ENCODE data around the gene DCAF5. TPM values are rescaled to one million over a fixed set of nuclear protein-coding genes. Genes with fewer than 3 reads are reported as not detected.
A peak's percentile ranks its signal among the peaks of the same experiment; 100 is the strongest.
"Not testable (repeated sequence)": the region's sequence is repeated elsewhere in the genome, so short reads cannot be mapped to it uniquely, and the experiment has no call there.

Gene DCAF5
- total RNA-seq, 1 donor from 2014 or later = 48.3 TPM

DNA sequence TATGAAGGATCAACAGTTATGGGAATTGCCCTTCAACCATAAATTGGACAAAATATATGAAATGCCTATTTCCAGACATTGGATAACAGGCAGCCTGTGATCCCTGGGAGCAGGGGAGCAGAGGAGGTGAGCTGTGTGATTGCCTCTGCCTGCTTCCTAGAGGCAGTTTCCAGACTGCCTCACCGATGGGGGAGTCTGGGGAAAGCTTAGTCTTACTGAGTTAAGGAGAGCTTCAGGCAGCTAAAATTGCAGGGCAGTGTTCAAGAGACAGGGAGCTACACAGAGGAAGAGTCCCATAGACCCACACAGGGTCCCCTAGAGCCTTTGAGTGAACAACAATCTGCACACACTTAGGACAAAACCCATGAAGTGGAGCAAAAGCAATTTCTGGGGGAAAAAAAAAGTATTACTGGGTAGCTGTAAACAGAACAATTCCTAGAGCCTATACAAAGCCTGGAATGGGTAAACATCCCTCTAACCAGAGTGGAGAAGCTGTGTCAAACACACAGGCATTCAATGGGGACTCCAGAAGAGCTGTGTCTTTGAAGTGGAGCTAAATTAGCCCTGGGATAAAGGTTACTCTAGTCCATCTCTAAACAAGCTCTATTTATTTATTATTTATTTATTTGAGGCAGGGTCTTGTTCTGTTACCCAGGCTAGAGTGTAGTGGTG is 125.5 kb downstream of the DCAF5 start:
- DNase-seq (ENCODE audit: low spot score) = no peak
- Mint-ChIP-seq H3K4me3 (ENCODE audit: unreplicated experiment) (no peak overlapping the region), H3K27ac (ENCODE audit: unreplicated experiment) (peak overlapping the region; percentile 17), H3K9me3 (ENCODE audit: low read depth) (no peaks in the 10 kb centered on the region), H3K27me3 (ENCODE audit: low read depth) (no peaks in the 10 kb centered on the region), H3K4me1 (ENCODE audit: low read depth) (no peaks in the 10 kb centered on the region), H3K36me3 (ENCODE audit: low read depth) (no peaks in the 10 kb centered on the region)
- TF ChIP-seq, protein P1, sequence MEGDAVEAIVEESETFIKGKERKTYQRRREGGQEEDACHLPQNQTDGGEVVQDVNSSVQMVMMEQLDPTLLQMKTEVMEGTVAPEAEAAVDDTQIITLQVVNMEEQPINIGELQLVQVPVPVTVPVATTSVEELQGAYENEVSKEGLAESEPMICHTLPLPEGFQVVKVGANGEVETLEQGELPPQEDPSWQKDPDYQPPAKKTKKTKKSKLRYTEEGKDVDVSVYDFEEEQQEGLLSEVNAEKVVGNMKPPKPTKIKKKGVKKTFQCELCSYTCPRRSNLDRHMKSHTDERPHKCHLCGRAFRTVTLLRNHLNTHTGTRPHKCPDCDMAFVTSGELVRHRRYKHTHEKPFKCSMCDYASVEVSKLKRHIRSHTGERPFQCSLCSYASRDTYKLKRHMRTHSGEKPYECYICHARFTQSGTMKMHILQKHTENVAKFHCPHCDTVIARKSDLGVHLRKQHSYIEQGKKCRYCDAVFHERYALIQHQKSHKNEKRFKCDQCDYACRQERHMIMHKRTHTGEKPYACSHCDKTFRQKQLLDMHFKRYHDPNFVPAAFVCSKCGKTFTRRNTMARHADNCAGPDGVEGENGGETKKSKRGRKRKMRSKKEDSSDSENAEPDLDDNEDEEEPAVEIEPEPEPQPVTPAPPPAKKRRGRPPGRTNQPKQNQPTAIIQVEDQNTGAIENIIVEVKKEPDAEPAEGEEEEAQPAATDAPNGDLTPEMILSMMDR (IDR thresholded peaks at IDR 0.05) = no peak

GRCh38 chr14:69023035-69023434 is 129.9 kb downstream of the DCAF5 start:
- Mint-ChIP-seq H3K27ac (ENCODE audit: unreplicated experiment) (no peak overlapping the region), H3K4me3 (ENCODE audit: unreplicated experiment) (no peak overlapping the region), H3K4me1 (ENCODE audit: low read depth) (peaks cover 11% of the 10 kb centered on the region), H3K36me3 (ENCODE audit: low read depth) (no peaks in the 10 kb centered on the region), H3K27me3 (ENCODE audit: low read depth) (no peaks in the 10 kb centered on the region), H3K9me3 (ENCODE audit: low read depth) (no peaks in the 10 kb centered on the region)
- peak; percentile 6 for DNase-seq (ENCODE audit: low spot score)
- TF ChIP-seq, protein P1 (IDR thresholded peaks at IDR 0.05) = no peak

GRCh38 chr14:69022093-69022492 is 130.8 kb downstream of the DCAF5 start:
- not testable (repeated sequence) for H3K27ac Mint-ChIP-seq (ENCODE audit: unreplicated experiment); H3K4me3 Mint-ChIP-seq (ENCODE audit: unreplicated experiment); H3K9me3 Mint-ChIP-seq (ENCODE audit: low read depth); H3K36me3 Mint-ChIP-seq (ENCODE audit: low read depth); H3K27me3 Mint-ChIP-seq (ENCODE audit: low read depth)
- peak; percentile 11 for DNase-seq (ENCODE audit: low spot score)
- H3K4me1 Mint-ChIP-seq (ENCODE audit: low read depth) = peaks cover 14% of the 10 kb centered on the region

GRCh38 chr14:69017706-69018105 is 135.2 kb downstream of the DCAF5 start:
- Mint-ChIP-seq H3K4me3 (ENCODE audit: unreplicated experiment) (no peak overlapping the region), H3K9me3 (ENCODE audit: low read depth) (no peaks in the 10 kb centered on the region), H3K27ac (ENCODE audit: unreplicated experiment) (peak overlapping the region; percentile 49), H3K4me1 (ENCODE audit: low read depth) (peaks cover 42% of the 10 kb centered on the region), H3K27me3 (ENCODE audit: low read depth) (no peaks in the 10 kb centered on the region), H3K36me3 (ENCODE audit: low read depth) (no peaks in the 10 kb centered on the region)
- TF ChIP-seq, protein P1 (IDR thresholded peaks at IDR 0.05) = no peak
- DNase-seq (ENCODE audit: low spot score) = no peak

DNA sequence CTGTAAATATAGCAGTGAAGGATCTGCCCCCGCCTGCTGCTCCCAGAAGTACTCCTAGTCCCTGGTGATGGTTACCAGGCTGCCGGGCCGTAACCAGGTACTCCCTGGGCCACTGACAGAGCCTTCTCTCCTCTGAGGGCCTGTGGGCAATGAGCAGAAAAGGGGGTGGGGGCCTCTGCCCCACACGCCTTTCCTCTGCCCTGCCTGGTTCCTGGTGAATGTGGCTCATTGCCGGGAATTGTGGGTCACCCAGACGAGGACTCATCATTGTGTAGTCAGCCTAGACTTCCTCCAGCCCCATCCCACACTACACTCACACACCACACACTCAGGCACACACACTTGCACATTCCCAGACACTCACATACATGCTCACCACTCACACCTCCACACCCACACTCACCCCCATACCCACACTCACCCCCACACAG is 138.1 kb downstream of the DCAF5 start:
- H3K27me3 Mint-ChIP-seq (ENCODE audit: low read depth) = no peaks in the 10 kb centered on the region
- no peak for DNase-seq (ENCODE audit: low spot score)

More for the DNA sequence above, 138.1 kb downstream of the DCAF5 start:
- H3K27ac Mint-ChIP-seq (ENCODE audit: unreplicated experiment) = no peak overlapping the region
- peaks cover 50% of the 10 kb centered on the region for H3K4me1 Mint-ChIP-seq (ENCODE audit: low read depth)
- H3K9me3 Mint-ChIP-seq (ENCODE audit: low read depth) = no peaks in the 10 kb centered on the region
- no peaks in the 10 kb centered on the region for H3K36me3 Mint-ChIP-seq (ENCODE audit: low read depth)
- H3K4me3 Mint-ChIP-seq (ENCODE audit: unreplicated experiment) = no peak overlapping the region
- TF ChIP-seq, protein P1 (IDR thresholded peaks at IDR 0.05) = no peak

All from chondrocyte (in vitro differentiated cells).